Neural cell (in vitro differentiated cells): ENCODE data around the gene CHD9NB. TPM values are rescaled to one million over a fixed set of nuclear protein-coding genes. Genes with fewer than 3 reads are reported as not detected.

Experiments used
- H2AFZ ChIP-seq: fragments of 200-600, 300-800 bp; sonication (generic), shearing (Covaris generic); 2 replicates; pipeline ENCODE4 v1.6.0; 2014; ENCODE audit warnings: low read depth, mild to moderate bottlenecking, antibody characterized with exemption, low read length, moderate library complexity
- H3F3A ChIP-seq: fragments of 200-600 bp; shearing (Covaris generic); 2 replicates; pipeline ENCODE4 v1.6.1; 2016; ENCODE audit warnings: mild to moderate bottlenecking, moderate library complexity, mixed read lengths, antibody characterized with exemption, low read length; ENCODE audit not compliant: insufficient read depth, poor library complexity, severe bottlenecking
- H3K27ac ChIP-seq: fragments of 200-600, 300-800 bp; sonication (generic), shearing (Covaris generic); 2 replicates; pipeline ENCODE4 v1.5.1; 2014; ENCODE audit warnings: mild to moderate bottlenecking, low read length, moderate library complexity
- H3K27me3 ChIP-seq: fragments of 300-800, 200-600 bp; sonication (generic), shearing (Covaris generic); 2 replicates; pipeline ENCODE4 v1.6.0; 2014; ENCODE audit warnings: mild to moderate bottlenecking, low read depth, low read length, moderate library complexity; ENCODE audit not compliant: insufficient read depth
- H3K36me3 ChIP-seq: fragments of 300-800, 200-600 bp; sonication (generic), shearing (Covaris generic); 2 replicates; pipeline ENCODE4 v1.5.1; 2014; ENCODE audit warnings: mild to moderate bottlenecking, antibody characterized with exemption, low read length, moderate library complexity; ENCODE audit not compliant: insufficient read depth
- H3K4me2 ChIP-seq: fragments of 300-800, 200-600 bp; sonication (generic), shearing (Covaris generic); 2 replicates; pipeline ENCODE4 v1.6.0; 2014; ENCODE audit warnings: mild to moderate bottlenecking, low read length
- H3K4me3 ChIP-seq: fragments of 300-800, 200-600 bp; sonication (generic), shearing (Covaris generic); 2 replicates; pipeline ENCODE4 v1.5.1; 2014; ENCODE audit warnings: mild to moderate bottlenecking, low read length, moderate library complexity
- H3K79me2 ChIP-seq: fragments of 200-600 bp; shearing (Covaris generic); replicated peaks from 2 replicates; pipeline ENCODE4 v1.6.0; 2014; ENCODE audit warnings: mild to moderate bottlenecking, low read length, moderate library complexity; ENCODE audit not compliant: insufficient read depth
- H3K9ac ChIP-seq: fragments of 300-800, 200-600 bp; sonication (generic), shearing (Covaris generic); 2 replicates; pipeline ENCODE4 v1.6.1; 2016; ENCODE audit warnings: mild to moderate bottlenecking, low read length, mixed read lengths
- H3K9me2 ChIP-seq: fragments of 200-600 bp; shearing (Covaris generic); 2 replicates; pipeline ENCODE4 v1.6.1; 2016; ENCODE audit warnings: mild to moderate bottlenecking, low read length, mixed read lengths; ENCODE audit not compliant: insufficient read depth
- H3K9me3 ChIP-seq: fragments of 200-600, 300-800 bp; sonication (generic), shearing (Covaris generic); 2 replicates; pipeline ENCODE4 v1.6.1; 2016; ENCODE audit warnings: mild to moderate bottlenecking, mixed run types, low read length, moderate library complexity, mixed read lengths
- H4K20me1 ChIP-seq: fragments of 200-600 bp; shearing (Covaris generic); 2 replicates; pipeline ENCODE4 v1.6.1; 2016; ENCODE audit warnings: mild to moderate bottlenecking, mixed run types; ENCODE audit not compliant: insufficient read depth
- CTCF ChIP-seq: fragments of 450-650 bp; IDR thresholded peaks from 2 replicates; pipeline ENCODE4 v1.5.1; 2014; ENCODE audit warnings: antibody characterized with exemption, mild to moderate bottlenecking, moderate library complexity; ENCODE audit not compliant: poor library complexity, severe bottlenecking
- EP300 ChIP-seq: fragments of 450-650 bp; conservative IDR thresholded peaks from 2 replicates; pipeline ENCODE4 v1.6.1; 2014; ENCODE audit warnings: antibody characterized with exemption, mild to moderate bottlenecking, moderate library complexity; ENCODE audit not compliant: poor library complexity, severe bottlenecking
- EZH2 ChIP-seq: fragments of 200-600, 300-800 bp; shearing (Covaris generic), sonication (generic); IDR thresholded peaks from 2 replicates; pipeline ENCODE4 v1.6.1; 2014; ENCODE audit warnings: antibody characterized with exemption, low read length, borderline replicate concordance, mild to moderate bottlenecking; ENCODE audit not compliant: insufficient read depth, poor library complexity, severe bottlenecking
- MXI1 ChIP-seq: fragments of 450-650 bp; conservative IDR thresholded peaks from 2 replicates; pipeline ENCODE4 v1.6.1; 2014; ENCODE audit warnings: antibody characterized with exemption, mild to moderate bottlenecking; ENCODE audit not compliant: poor library complexity, severe bottlenecking
- POLR2AphosphoS5 ChIP-seq: IDR thresholded peaks from 2 replicates; pipeline ENCODE4 v1.6.1; 2012
- RAD21 ChIP-seq: fragments of 450-650 bp; conservative IDR thresholded peaks from 2 replicates; pipeline ENCODE4 v1.6.1; 2014; ENCODE audit warnings: antibody characterized with exemption, mild to moderate bottlenecking, moderate library complexity
- REST ChIP-seq: IDR thresholded peaks from 2 replicates; pipeline ENCODE4 v1.6.1; 2012; ENCODE audit warnings: borderline replicate concordance
- SMC3 ChIP-seq: fragments of 450-650 bp; conservative IDR thresholded peaks from 2 replicates; pipeline ENCODE4 v1.6.1; 2014; ENCODE audit warnings: antibody characterized with exemption, mild to moderate bottlenecking, moderate library complexity; ENCODE audit not compliant: poor library complexity
- TAF1 ChIP-seq: IDR thresholded peaks from 2 replicates; pipeline ENCODE4 v1.6.1; 2012; ENCODE audit warnings: low read depth
- polyA plus RNA-seq: library from polyadenylated mRNA; depleted of rRNA; stranded (reverse); fragments of >200 nt; gene quantifications from 2 replicates; pipeline ENCODE4 v1.2.3, GENCODE V29; 2014

The CHD9NB gene
- polyA plus RNA-seq, 1 donor from 2014 or later, result 0.17 TPM

- Histone ChIP-seq H3K4me2 (no peak overlapping the region), H3K9ac (no peak overlapping the region), H2AFZ (no peak overlapping the region), H3K79me2 (no peaks in the 10 kb centered on the region), H3K4me3 (no peak overlapping the region), H3K9me3 (no peaks in the 10 kb centered on the region), H3K27ac (no peak overlapping the region), H4K20me1 (no peaks in the 10 kb centered on the region), H3K9me2 (no peaks in the 10 kb centered on the region), H3K27me3 (no peaks in the 10 kb centered on the region), H3F3A (no peaks in the 10 kb centered on the region), H3K36me3 (no peaks in the 10 kb centered on the region)
- TF ChIP-seq SMC3 (no peak), REST (no peak), EZH2 (no peak), RAD21 (no peak), MXI1 (no peak), EP300 (no peak), POLR2AphosphoS5 (no peak), TAF1 (no peak)
Observed at GRCh38 chr16:53082509-53082908, 29.8 kb upstream of the CHD9NB start.

- H3K9ac ChIP-seq, result no peak overlapping the region
- H3K9me3 ChIP-seq, result no peaks in the 10 kb centered on the region
- no peaks in the 10 kb centered on the region for H3F3A ChIP-seq
- no peak overlapping the region for H3K4me2 ChIP-seq
- TF ChIP-seq EZH2 (no peak), RAD21 (no peak), POLR2AphosphoS5 (no peak), EP300 (no peak), SMC3 (no peak), TAF1 (no peak), CTCF (no peak), REST (no peak), MXI1 (no peak)
- H3K4me3 ChIP-seq, result no peak overlapping the region
- H3K79me2 ChIP-seq, result no peaks in the 10 kb centered on the region
- no peaks in the 10 kb centered on the region for H3K9me2 ChIP-seq
- no peak overlapping the region for H2AFZ ChIP-seq
- H3K27me3 ChIP-seq, result no peaks in the 10 kb centered on the region
- no peaks in the 10 kb centered on the region for H4K20me1 ChIP-seq
- no peak overlapping the region for H3K27ac ChIP-seq
- no peaks in the 10 kb centered on the region for H3K36me3 ChIP-seq
Observed at GRCh38 chr16:53081686-53082407, 29.1 kb upstream of the CHD9NB start.
